Endometrial microvascular endothelial cells (primary cell): ENCODE data around the gene PLCZ1. TPM values are rescaled to one million over a fixed set of nuclear protein-coding genes. Genes with fewer than 3 reads are reported as not detected.
"Not testable (repeated sequence)": the region's sequence is repeated elsewhere in the genome, so short reads cannot be mapped to it uniquely, and the experiment has no call there.

Experiments
- in situ Hi-C: cut with HindIII; loops from 2 replicates; pipeline ENCODE4 v1.10.0; 2017; ENCODE audit warnings: low sequenced_read_pairs, low pct_unique_long_range_greater_than_20kb; ENCODE audit errors: inconsistent ontology term
- total RNA-seq: library from RNA; depleted of rRNA; stranded (reverse); fragments of >200 nt; gene quantifications from one replicate; pipeline ENCODE4 v1.2.3, GENCODE V29; 2015; ENCODE audit errors: inconsistent ontology term

Gene PLCZ1
- total RNA-seq, 1 donor from 2014 or later = not detected

GRCh38 chr12:18716236-18716635 lies 21.6 kb downstream of the PLCZ1 start:
- in situ Hi-C loops = no loop called here

GRCh38 chr12:18706798-18707197 lies 31.0 kb downstream of the PLCZ1 start:
- in situ Hi-C loops = no loop called here

- in situ Hi-C loops = no loop called here
These were observed 33.9 kb downstream of the PLCZ1 start for GRCh38 chr12:18703911-18704310.

- in situ Hi-C loops = no loop called here
These were observed 34.5 kb downstream of the PLCZ1 start for GRCh38 chr12:18703321-18703720.

- in situ Hi-C loops = no loop called here
These were observed 37.5 kb downstream of the PLCZ1 start for GRCh38 chr12:18700271-18700670.

- in situ Hi-C loops = no loop called here
These were observed 40.7 kb downstream of the PLCZ1 start for GRCh38 chr12:18696971-18697602.

GRCh38 chr12:18693986-18694385 lies 43.8 kb downstream of the PLCZ1 start:
- in situ Hi-C loops = not testable (repeated sequence)

- in situ Hi-C loops = no loop called here
These were observed 47.2 kb downstream of the PLCZ1 start for GRCh38 chr12:18690653-18691052.

GRCh38 chr12:18689771-18690170 lies 48.0 kb downstream of the PLCZ1 start:
- in situ Hi-C loops = no loop called here

- in situ Hi-C loops = no loop called here
These were observed 53.4 kb downstream of the PLCZ1 start for GRCh38 chr12:18684430-18684829.

GRCh38 chr12:18683327-18684013 lies 54.3 kb downstream of the PLCZ1 start:
- in situ Hi-C loops = no loop called here

- in situ Hi-C loops = no loop called here
These were observed 56.0 kb downstream of the PLCZ1 start for GRCh38 chr12:18681818-18682217.

GRCh38 chr12:18676996-18677588 lies 60.7 kb downstream of the PLCZ1 start:
- in situ Hi-C loops = no loop called here

- in situ Hi-C loops = no loop called here
These were observed 61.7 kb downstream of the PLCZ1 start for GRCh38 chr12:18676141-18676540.

GRCh38 chr12:18658829-18659228 lies 79.0 kb downstream of the PLCZ1 start:
- in situ Hi-C loops = no loop called here

GRCh38 chr12:18658179-18658578 lies 79.6 kb downstream of the PLCZ1 start:
- in situ Hi-C loops = no loop called here

GRCh38 chr12:18655351-18655750 lies 82.5 kb downstream of the PLCZ1 start:
- in situ Hi-C loops = no loop called here

GRCh38 chr12:18653465-18653864 lies 84.3 kb downstream of the PLCZ1 start:
- in situ Hi-C loops = no loop called here

GRCh38 chr12:18652596-18652995 lies 85.2 kb downstream of the PLCZ1 start:
- in situ Hi-C loops = no loop called here

- in situ Hi-C loops = no loop called here
These were observed 86.3 kb downstream of the PLCZ1 start for GRCh38 chr12:18651525-18651924.
